ENCODE data around the gene RPTOR. TPM values are rescaled to one million over a fixed set of nuclear protein-coding genes. Genes with fewer than 3 reads are reported as not detected.
"Not testable (repeated sequence)": the region's sequence is repeated elsewhere in the genome, so short reads cannot be mapped to it uniquely, and the experiment has no call there.

Gene RPTOR
- total and polyA plus RNA-seq, 2 experiments from 2014 or later, result 13.2 to 37.9 TPM

DNA sequence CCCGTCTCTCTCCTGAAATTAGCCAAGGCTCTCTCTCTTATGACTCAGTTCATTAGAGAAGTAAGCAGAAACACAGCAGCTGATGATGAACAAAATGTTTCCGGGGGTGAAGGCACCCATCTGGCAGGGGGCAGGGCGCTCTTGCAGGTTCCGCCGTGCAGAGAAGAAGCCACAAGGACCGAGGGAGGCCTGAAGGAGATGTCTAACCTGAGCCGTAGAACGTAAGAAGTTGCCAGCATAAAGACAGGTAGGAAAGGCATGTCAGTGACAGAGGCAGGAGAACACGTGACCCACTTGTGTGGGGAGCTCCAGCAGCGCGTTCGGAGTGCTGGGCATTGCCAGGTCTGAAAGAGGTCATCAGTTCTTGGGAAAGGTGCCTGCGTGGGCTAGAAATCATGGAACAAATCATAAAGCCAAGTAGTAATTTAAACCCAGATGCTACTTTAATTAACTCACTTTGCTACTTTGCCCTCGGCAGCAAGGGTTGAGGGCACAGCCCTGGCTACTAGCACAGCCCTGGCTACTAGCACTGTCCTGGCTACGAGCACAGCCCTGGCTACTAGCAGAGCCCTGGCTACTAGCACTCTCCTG lies 198.6 kb downstream of the RPTOR start:
- H3K4me3 ChIP-seq, result no peak overlapping the region
- H3K36me3 ChIP-seq, result no peaks in the 10 kb centered on the region
- TF ChIP-seq, protein P1, sequence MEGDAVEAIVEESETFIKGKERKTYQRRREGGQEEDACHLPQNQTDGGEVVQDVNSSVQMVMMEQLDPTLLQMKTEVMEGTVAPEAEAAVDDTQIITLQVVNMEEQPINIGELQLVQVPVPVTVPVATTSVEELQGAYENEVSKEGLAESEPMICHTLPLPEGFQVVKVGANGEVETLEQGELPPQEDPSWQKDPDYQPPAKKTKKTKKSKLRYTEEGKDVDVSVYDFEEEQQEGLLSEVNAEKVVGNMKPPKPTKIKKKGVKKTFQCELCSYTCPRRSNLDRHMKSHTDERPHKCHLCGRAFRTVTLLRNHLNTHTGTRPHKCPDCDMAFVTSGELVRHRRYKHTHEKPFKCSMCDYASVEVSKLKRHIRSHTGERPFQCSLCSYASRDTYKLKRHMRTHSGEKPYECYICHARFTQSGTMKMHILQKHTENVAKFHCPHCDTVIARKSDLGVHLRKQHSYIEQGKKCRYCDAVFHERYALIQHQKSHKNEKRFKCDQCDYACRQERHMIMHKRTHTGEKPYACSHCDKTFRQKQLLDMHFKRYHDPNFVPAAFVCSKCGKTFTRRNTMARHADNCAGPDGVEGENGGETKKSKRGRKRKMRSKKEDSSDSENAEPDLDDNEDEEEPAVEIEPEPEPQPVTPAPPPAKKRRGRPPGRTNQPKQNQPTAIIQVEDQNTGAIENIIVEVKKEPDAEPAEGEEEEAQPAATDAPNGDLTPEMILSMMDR (IDR thresholded peaks at IDR 0.05; ENCODE audit: low read depth, low read length), result no peak
- no peak for DNase-seq (ENCODE audit: low read depth in 1 of 2, low spot score in 1 of 2)
- H3K9me3 ChIP-seq (ENCODE audit: low read depth), result no peaks in the 10 kb centered on the region
- H3K27ac ChIP-seq, result peak overlapping the region; percentile 58
- H3K4me1 ChIP-seq (ENCODE audit: low read depth), result no peaks in the 10 kb centered on the region
- H3K27me3 ChIP-seq, result no peaks in the 10 kb centered on the region

DNA sequence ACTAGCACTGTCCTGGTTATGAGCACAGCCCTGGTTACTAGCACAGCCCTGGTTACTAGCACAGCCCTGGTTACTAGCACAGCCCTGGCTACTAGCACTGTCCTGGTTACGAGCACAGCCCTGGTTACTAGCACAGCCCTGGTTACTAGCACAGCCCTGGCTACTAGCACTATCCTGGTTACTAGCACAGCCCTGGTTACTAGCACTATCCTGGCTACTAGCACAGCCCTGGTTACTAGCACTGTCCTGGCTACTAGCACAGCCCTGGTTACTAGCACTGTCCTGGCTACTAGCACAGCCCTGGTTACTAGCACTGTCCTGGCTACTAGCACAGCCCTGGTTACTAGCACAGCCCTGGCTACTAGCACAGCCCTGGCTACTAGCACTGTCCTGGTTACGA lies 199.3 kb downstream of the RPTOR start:
- not testable (repeated sequence) for H3K36me3 ChIP-seq; H3K9me3 ChIP-seq (ENCODE audit: low read depth); H3K27ac ChIP-seq; H3K4me3 ChIP-seq; H3K27me3 ChIP-seq; H3K4me1 ChIP-seq (ENCODE audit: low read depth); DNase-seq (ENCODE audit: low read depth in 1 of 2, low spot score in 1 of 2)

DNA sequence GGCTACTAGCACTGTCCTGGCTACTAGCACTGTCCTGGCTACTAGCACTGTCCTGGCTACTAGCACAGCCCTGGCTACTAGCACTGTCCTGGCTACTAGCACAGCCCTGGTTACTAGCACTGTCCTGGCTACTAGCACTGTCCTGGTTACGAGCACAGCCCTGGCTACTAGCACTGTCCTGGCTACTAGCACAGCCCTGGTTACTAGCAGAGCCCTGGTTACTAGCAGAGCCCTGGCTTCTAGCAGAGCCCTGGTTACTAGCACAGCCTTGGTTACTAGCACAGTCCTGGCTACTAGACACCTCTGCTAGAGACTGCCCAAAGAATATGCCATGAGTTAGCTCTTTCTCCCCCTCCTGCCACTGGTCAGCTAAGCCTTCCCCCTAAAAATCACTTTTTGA lies 200.1 kb downstream of the RPTOR start:
- H3K27ac ChIP-seq; H3K27me3 ChIP-seq; H3K4me3 ChIP-seq; H3K4me1 ChIP-seq (ENCODE audit: low read depth); H3K9me3 ChIP-seq (ENCODE audit: low read depth); H3K36me3 ChIP-seq; DNase-seq (ENCODE audit: low read depth in 1 of 2, low spot score in 1 of 2): not testable (repeated sequence)

DNA sequence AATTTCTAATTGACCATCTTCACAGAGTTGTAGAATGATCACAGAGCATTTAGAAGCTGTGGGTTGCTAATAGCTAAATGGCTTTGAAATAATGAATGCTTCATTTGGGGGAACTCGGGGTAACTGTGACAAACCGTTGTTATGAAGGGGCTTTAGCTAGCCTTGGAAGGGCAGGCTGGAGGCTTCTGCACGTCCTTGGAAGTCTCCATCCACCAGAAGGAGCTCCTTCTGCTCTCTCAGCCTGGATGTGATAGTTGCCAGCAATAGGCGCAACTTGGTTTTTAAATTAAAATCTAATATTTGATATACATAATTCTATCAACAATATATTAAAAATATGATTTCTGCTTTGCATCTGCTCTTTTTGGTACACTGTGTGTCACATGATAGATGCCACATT lies 200.5 kb downstream of the RPTOR start:
- DNase-seq (ENCODE audit: low read depth in 1 of 2, low spot score in 1 of 2), result no peak
- Histone ChIP-seq H3K4me1 (ENCODE audit: low read depth) (no peaks in the 10 kb centered on the region), H3K27ac (no peak overlapping the region), H3K36me3 (no peaks in the 10 kb centered on the region), H3K4me3 (no peak overlapping the region), H3K9me3 (ENCODE audit: low read depth) (no peaks in the 10 kb centered on the region), H3K27me3 (no peaks in the 10 kb centered on the region)
- TF ChIP-seq, protein P1 (IDR thresholded peaks at IDR 0.05; ENCODE audit: low read depth, low read length), result no peak

DNA sequence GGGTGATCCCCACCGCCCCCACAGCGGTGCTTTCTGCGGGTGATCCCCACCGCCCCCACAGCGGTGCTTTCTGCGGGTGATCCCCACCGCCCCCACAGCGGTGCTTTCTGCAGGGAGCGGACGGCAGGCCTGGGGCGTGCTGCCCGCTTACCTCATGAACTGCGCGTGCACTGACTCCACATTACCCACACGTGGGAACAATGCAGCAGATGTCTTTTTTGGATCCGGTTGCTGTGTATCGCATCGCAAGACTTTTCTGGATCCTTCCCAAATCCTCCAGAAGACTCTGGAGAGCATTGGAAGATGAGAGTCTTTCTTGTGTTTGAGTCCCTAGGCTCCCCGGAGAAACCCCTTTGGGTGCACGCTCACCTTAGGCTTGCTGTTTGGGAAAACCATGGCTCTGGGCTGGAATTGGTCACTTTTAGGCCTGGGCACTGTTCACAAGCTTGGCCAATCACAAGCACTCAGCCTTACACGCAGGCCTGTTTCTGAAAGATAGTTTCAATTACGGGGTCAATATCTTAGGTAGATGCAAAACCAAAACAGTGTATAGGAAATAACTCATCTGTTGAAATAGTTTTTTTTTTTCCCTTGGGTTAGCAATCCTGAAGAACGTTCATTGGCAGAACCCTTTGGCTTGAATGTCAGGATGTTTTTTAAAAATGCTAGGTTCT lies 201.8 kb downstream of the RPTOR start:
- Histone ChIP-seq H3K27ac (no peak overlapping the region), H3K4me3 (no peak overlapping the region), H3K9me3 (ENCODE audit: low read depth) (no peaks in the 10 kb centered on the region), H3K4me1 (ENCODE audit: low read depth) (no peaks in the 10 kb centered on the region), H3K36me3 (no peaks in the 10 kb centered on the region), H3K27me3 (no peaks in the 10 kb centered on the region)
- DNase-seq (ENCODE audit: low read depth in 1 of 2, low spot score in 1 of 2), result no peak
- TF ChIP-seq, protein P1 (IDR thresholded peaks at IDR 0.05; ENCODE audit: low read depth, low read length), result no peak

DNA sequence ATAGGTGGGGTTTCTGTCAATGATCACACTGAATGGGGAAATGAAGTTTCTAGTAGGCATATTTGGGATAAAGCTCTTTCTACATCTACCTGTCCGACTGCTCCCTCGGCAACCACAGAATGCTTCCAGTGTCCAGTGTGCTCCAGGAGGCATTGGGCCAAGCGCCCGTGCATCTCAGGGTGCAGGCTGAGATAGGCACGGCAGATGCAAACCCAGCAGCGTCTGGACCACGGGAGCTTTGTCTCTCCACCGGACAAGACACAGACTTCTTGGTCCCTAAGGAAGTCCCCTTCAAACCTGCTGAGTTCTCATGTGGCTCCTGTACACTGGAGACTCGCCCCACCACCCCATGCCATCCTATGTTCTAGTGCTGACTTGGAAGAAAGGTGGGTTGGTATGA lies 202.8 kb downstream of the RPTOR start:
- Histone ChIP-seq H3K27ac (no peak overlapping the region), H3K4me1 (ENCODE audit: low read depth) (no peaks in the 10 kb centered on the region), H3K27me3 (no peaks in the 10 kb centered on the region), H3K9me3 (ENCODE audit: low read depth) (no peaks in the 10 kb centered on the region), H3K4me3 (no peak overlapping the region), H3K36me3 (no peaks in the 10 kb centered on the region)
- TF ChIP-seq, protein P1 (IDR thresholded peaks at IDR 0.05; ENCODE audit: low read depth, low read length), result no peak
- DNase-seq (ENCODE audit: low read depth in 1 of 2, low spot score in 1 of 2), result no peak

All from cardiac muscle cell (in vitro differentiated cells and primary cell).